Natural killer cell (primary cell): Measurements from ENCODE around the gene KRT71. TPM values are rescaled to one million over a fixed set of nuclear protein-coding genes. Genes with fewer than 3 reads are reported as not detected.

Source experiments
- ATAC-seq, 3 donors: fragments of 150-1000 bp in 2 of 3; fragments of 200-7000 bp in 1 of 3; cut with Tn5 transposase; 1 replicate in 1 of 3; 2 replicates in 2 of 3; pipeline ENCODE4 v1.10.0; 2021; ENCODE audit warnings: mild to moderate bottlenecking in 2 of 3, moderate library complexity in 2 of 3
- DNase-seq, 2 donors: peaks; one replicate each; pipeline versions ENCODE4 v3.0.0 to v3.0.0-alpha.2; 2013 to 2021; ENCODE audit warnings: mixed read lengths in 1 of 2
- H3K27ac ChIP-seq: one replicate; pipeline ENCODE4 v1.5.1; 2013; ENCODE audit warnings: mild to moderate bottlenecking, low read length
- H3K27me3 ChIP-seq: one replicate; pipeline ENCODE4 v1.6.1; 2013; ENCODE audit warnings: low read length; ENCODE audit not compliant: control insufficient read depth, insufficient read depth
- H3K36me3 ChIP-seq: one replicate; pipeline ENCODE4 v1.6.1; 2013; ENCODE audit warnings: low read length; ENCODE audit not compliant: control insufficient read depth, insufficient read depth
- H3K4me1 ChIP-seq: one replicate; pipeline ENCODE4 v1.6.1; 2013; ENCODE audit warnings: low read length; ENCODE audit not compliant: control insufficient read depth, insufficient read depth
- H3K4me3 ChIP-seq: one replicate; pipeline ENCODE4 v1.5.1; 2013; ENCODE audit warnings: low read length
- H3K9me3 ChIP-seq: one replicate; pipeline ENCODE4 v1.6.1; 2013; ENCODE audit warnings: low read length; ENCODE audit not compliant: control insufficient read depth, insufficient read depth
- H3K27ac Mint-ChIP-seq, 2 donors: one replicate each; pipeline ENCODE4 v1.8.0; 2022; ENCODE audit warnings: mild to moderate bottlenecking in 2 of 2, mixed read lengths in 2 of 2, moderate library complexity in 1 of 2
- H3K27me3 Mint-ChIP-seq, 2 donors: one replicate each; pipeline ENCODE4 v1.8.0; 2022; ENCODE audit warnings: low read depth in 2 of 2, mixed read lengths in 2 of 2
- H3K36me3 Mint-ChIP-seq: one replicate; pipeline ENCODE4 v1.8.0; 2022; ENCODE audit warnings: mixed read lengths
- H3K4me1 Mint-ChIP-seq, 2 donors: one replicate each; pipeline ENCODE4 v1.8.0; 2022; ENCODE audit warnings: mixed read lengths in 2 of 2
- H3K4me3 Mint-ChIP-seq: one replicate; pipeline ENCODE4 v1.8.0; 2022; ENCODE audit warnings: mild to moderate bottlenecking, moderate library complexity, mixed read lengths
- H3K9me3 Mint-ChIP-seq, 2 donors: one replicate each; pipeline ENCODE4 v1.8.0; 2022; ENCODE audit warnings: mixed read lengths in 2 of 2
- CTCF ChIP-seq: fragments of 200-600 bp; IDR thresholded peaks from one replicate; pipeline ENCODE4 v1.8.0; 2022; ENCODE audit warnings: antibody characterized with exemption
- WGBS: methylation state at CpG from one replicate; pipeline ENCODE4 v1.1.7; 2013; ENCODE audit warnings: missing lambda C conversion rate; ENCODE audit not compliant: insufficient coverage; 5-methylcytosine and 5-hydroxymethylcytosine counted together
- intact Hi-C: fragments of 100-400 bp; cut with micrococcal nuclease; formaldehyde crosslinking; loops from one replicate; pipeline ENCODE4 v1.14.2; 2022
- total RNA-seq, 4 donors: library from RNA; stranded (reverse); fragments of 120-200 nt in 1 of 4; gene quantifications; one replicate each; pipeline versions ENCODE4 v1.2.3 to v1.2.4, GENCODE V29; 2013 to 2022

The KRT71 gene
- total RNA-seq, 3 donors from 2014 or later (not counting 1 experiment from before 2014, with no cell fraction given): not detected

GRCh38 chr12:52579468-52580465 is 26.8 kb upstream of the KRT71 start:
- TF ChIP-seq CTCF: no peak
- DNase-seq (peak in 1 of 2 donors; percentile 35), ATAC-seq (no peak)
- Histone ChIP-seq H3K4me3 (no peak overlapping the region), H3K27ac (no peak overlapping the region), H3K9me3 (no peaks in the 10 kb centered on the region), H3K27me3 (no peaks in the 10 kb centered on the region), H3K36me3 (no peaks in the 10 kb centered on the region), H3K4me1 (peaks cover 27% of the 10 kb centered on the region)
- H3K36me3 Mint-ChIP-seq: no peaks in the 10 kb centered on the region
- WGBS: 84% methylated on average over 10 of the region's 10 CpGs
- H3K27me3 Mint-ChIP-seq: peaks cover 18 to 28% of the 10 kb centered on the region in 2 donors
- peaks cover 31 to 32% of the 10 kb centered on the region in 2 donors for H3K4me1 Mint-ChIP-seq
- H3K4me3 Mint-ChIP-seq: no peak overlapping the region
- intact Hi-C loops: loop anchor here (5.0 kb wide), 1 partner anchor 207 kb away; no protein-coding TSS in a partner anchor
- H3K9me3 Mint-ChIP-seq: no peaks in the 10 kb centered on the region
- no peak overlapping the region for H3K27ac Mint-ChIP-seq

GRCh38 chr12:52578469-52578868 is 25.5 kb upstream of the KRT71 start:
- 82% methylated on average over 2 of the region's 3 CpGs for WGBS
- peaks cover under 1% of the 10 kb centered on the region for H3K27me3 ChIP-seq
- no peak for TF ChIP-seq CTCF

GRCh38 chr12:52577316-52577715 is 24.4 kb upstream of the KRT71 start:
- H3K4me1 ChIP-seq: peaks cover 23% of the 10 kb centered on the region
- Mint-ChIP-seq H3K4me3 (no peak overlapping the region), H3K36me3 (no peaks in the 10 kb centered on the region), H3K9me3 (no peaks in the 10 kb centered on the region), H3K27me3 (peaks cover 28 to 39% of the 10 kb centered on the region in 2 donors), H3K4me1 (peaks cover 29 to 33% of the 10 kb centered on the region in 2 donors), H3K27ac (no peak overlapping the region)
- no peak overlapping the region for H3K27ac ChIP-seq
- DNase-seq: no peak
- H3K27me3 ChIP-seq: peaks cover 5% of the 10 kb centered on the region
- 91% methylated on average over 8 of the region's 8 CpGs for WGBS
- no peaks in the 10 kb centered on the region for H3K9me3 ChIP-seq
- H3K4me3 ChIP-seq: no peak overlapping the region
- no peak for ATAC-seq
- H3K36me3 ChIP-seq: no peaks in the 10 kb centered on the region
- TF ChIP-seq CTCF: no peak
- intact Hi-C loops: no loop called here

More at GRCh38 chr12:52578469-52578868, 25.5 kb upstream of the KRT71 start:
- no peak overlapping the region for H3K4me3 ChIP-seq
- no peak overlapping the region for H3K27ac ChIP-seq
- no peaks in the 10 kb centered on the region for H3K9me3 Mint-ChIP-seq
- H3K4me3 Mint-ChIP-seq: no peak overlapping the region
- H3K4me1 ChIP-seq: peaks cover 31% of the 10 kb centered on the region
- H3K36me3 Mint-ChIP-seq: no peaks in the 10 kb centered on the region
- H3K9me3 ChIP-seq: no peaks in the 10 kb centered on the region
- H3K27ac Mint-ChIP-seq: no peak overlapping the region
- intact Hi-C loops: no loop called here
- peaks cover 34% of the 10 kb centered on the region in 2 donors for H3K4me1 Mint-ChIP-seq
- no peak for DNase-seq
- H3K27me3 Mint-ChIP-seq: peaks cover 18 to 28% of the 10 kb centered on the region in 2 donors
- ATAC-seq: no peak
- H3K36me3 ChIP-seq: no peaks in the 10 kb centered on the region
